ENCODE results near the gene NRXN3. TPM values are rescaled to one million over a fixed set of nuclear protein-coding genes. Genes with fewer than 3 reads are reported as not detected.

Gene NRXN3
- polyA plus RNA-seq (2013, experiment 1 of 2), result 3.6 TPM
- polyA plus RNA-seq (2013, experiment 2 of 2), result 3.2 TPM

DNA sequence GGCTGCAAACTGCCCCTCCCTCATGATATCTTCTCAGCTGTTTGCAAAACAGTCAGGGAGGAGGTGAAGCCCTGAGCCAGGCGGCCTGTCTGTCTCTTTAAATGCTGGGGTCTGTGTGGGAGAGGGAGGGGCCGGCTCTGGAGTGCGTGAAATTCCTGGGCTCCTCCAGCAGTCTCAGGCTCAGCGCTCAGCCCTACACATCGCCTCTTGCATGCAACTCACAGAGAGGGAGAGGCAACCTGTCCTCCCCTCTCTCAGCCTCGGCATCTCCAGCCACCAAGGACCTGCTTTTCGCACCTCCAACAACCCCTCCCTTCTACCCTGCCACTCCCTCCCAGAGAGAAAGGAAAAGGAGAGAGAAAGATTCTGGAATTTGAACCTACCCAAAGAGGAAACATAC lies at the start of gene NRXN3:
NRXN3 (plus strand) TSS at position 171 of the 400 bp plus-strand sequence. CDS start 72,721 bp downstream, outside the sequence.
- Histone ChIP-seq H3K9ac (ENCODE audit: low read depth, low read length) (peak within 1 kb of the TSS; percentile 29; the same call in 1 of the 2 replicates), H3K4me3 (ENCODE audit: low read length) (peak within 1 kb of the TSS; percentile 52), H3K4me1 (ENCODE audit: insufficient read depth, low read length) (peaks cover 13% of the 10 kb centered on the region; the same call in 1 of the 2 replicates), H3K27ac (ENCODE audit: low read depth, low read length) (no peak within 1 kb of the TSS), H3K9me3 (ENCODE audit: insufficient read depth, low read depth, low read length) (no peaks in the 10 kb centered on the region), H3K36me3 (ENCODE audit: insufficient read depth, low read length) (no peaks in the 10 kb centered on the region), H3K27me3 (ENCODE audit: insufficient read depth, low read length) (no peaks in the 10 kb centered on the region)
- 0% methylated on average over 7 of the region's 7 CpGs for WGBS

GRCh38 chr14:78122436-78122835 lies 47.7 kb upstream of the NRXN3 start:
- H3K9ac ChIP-seq (ENCODE audit: low read depth, low read length), result no peak overlapping the region
- 0 out of 2 replicates have a peak, but pooled peaks cover 4% of the 10 kb centered on the region for H3K9me3 ChIP-seq (ENCODE audit: insufficient read depth, low read depth, low read length)
- no peaks in the 10 kb centered on the region for H3K27me3 ChIP-seq (ENCODE audit: insufficient read depth, low read length)
- H3K4me1 ChIP-seq (ENCODE audit: insufficient read depth, low read length), result peaks cover 4% of the 10 kb centered on the region; the same call in 1 of the 2 replicates
- no peak overlapping the region for H3K4me3 ChIP-seq (ENCODE audit: low read length)
- no peak overlapping the region for H3K27ac ChIP-seq (ENCODE audit: low read depth, low read length)
- no peaks in the 10 kb centered on the region for H3K36me3 ChIP-seq (ENCODE audit: insufficient read depth, low read length)
- 93% methylated on average over 5 of the region's 5 CpGs for WGBS

DNA sequence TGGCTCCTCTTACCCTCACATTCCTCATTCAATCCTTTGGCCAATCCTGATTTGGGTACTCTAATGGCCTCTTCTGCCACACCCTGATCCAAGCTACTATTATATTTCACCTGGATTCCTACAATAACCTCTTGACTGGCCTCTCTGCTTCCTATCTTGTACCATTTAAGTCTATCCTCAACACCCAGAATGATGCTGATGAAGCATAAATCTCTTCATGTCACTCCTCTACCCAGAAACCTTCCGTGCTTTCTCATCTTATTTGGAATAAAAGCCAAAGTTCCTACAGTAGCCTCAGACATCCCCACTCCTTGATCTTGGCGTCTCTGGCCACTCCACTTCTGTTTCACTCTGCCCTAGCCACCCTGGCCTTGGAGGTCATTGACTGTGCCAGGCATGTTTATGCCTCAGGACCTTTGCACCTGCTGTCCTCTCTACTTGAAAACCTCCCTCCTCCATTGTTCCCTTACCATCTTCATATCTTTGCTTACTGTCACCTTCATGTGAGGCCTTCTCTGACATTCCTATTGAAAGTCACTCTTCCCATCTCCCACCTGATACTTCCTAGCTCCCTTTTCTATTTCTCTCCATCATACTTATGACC lies 46.4 kb upstream of the NRXN3 start:
- Histone ChIP-seq H3K9me3 (ENCODE audit: insufficient read depth, low read depth, low read length) (0 out of 2 replicates have a peak, but pooled peaks cover 4% of the 10 kb centered on the region), H3K9ac (ENCODE audit: low read depth, low read length) (no peak overlapping the region), H3K27me3 (ENCODE audit: insufficient read depth, low read length) (no peaks in the 10 kb centered on the region), H3K36me3 (ENCODE audit: insufficient read depth, low read length) (no peaks in the 10 kb centered on the region), H3K27ac (ENCODE audit: low read depth, low read length) (no peak overlapping the region), H3K4me3 (ENCODE audit: low read length) (no peak overlapping the region), H3K4me1 (ENCODE audit: insufficient read depth, low read length) (peaks cover 4% of the 10 kb centered on the region; the same call in 1 of the 2 replicates)
- 96% methylated on average over 2 of the region's 2 CpGs for WGBS

DNA sequence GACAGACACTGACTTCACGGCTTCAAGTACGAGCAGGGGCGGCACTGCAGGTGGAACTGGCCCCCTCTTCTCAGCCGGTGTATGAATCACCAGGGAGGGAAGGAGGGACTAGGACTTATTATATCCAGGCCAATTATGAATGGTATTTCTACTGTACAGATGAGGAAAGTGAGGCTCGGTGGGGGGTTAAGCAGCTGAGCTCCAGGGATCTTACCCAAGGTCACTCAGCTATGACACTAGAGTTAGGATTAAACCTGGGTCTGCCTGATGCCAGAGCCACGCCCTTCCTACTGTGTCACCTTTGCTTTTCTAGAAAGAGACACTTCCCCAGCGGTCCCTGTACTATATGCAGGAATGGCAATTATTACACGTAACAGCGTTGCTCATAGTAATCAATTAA lies 42.2 kb upstream of the NRXN3 start:
- no peaks in the 10 kb centered on the region for H3K36me3 ChIP-seq (ENCODE audit: insufficient read depth, low read length)
- H3K9me3 ChIP-seq (ENCODE audit: insufficient read depth, low read depth, low read length), result no peaks in the 10 kb centered on the region
- H3K9ac ChIP-seq (ENCODE audit: low read depth, low read length), result no peak overlapping the region
- no peak overlapping the region for H3K27ac ChIP-seq (ENCODE audit: low read depth, low read length)
- no peaks in the 10 kb centered on the region for H3K27me3 ChIP-seq (ENCODE audit: insufficient read depth, low read length)
- peaks cover 4% of the 10 kb centered on the region; the same call in 1 of the 2 replicates for H3K4me1 ChIP-seq (ENCODE audit: insufficient read depth, low read length)
- no peak overlapping the region for H3K4me3 ChIP-seq (ENCODE audit: low read length)
- WGBS, result 93% methylated on average over 9 of the region's 9 CpGs

GRCh38 chr14:78129375-78129774 lies 40.8 kb upstream of the NRXN3 start:
- 97% methylated on average over 4 of the region's 4 CpGs for WGBS
- H3K9me3 ChIP-seq (ENCODE audit: insufficient read depth, low read depth, low read length), result no peaks in the 10 kb centered on the region
- no peak overlapping the region for H3K9ac ChIP-seq (ENCODE audit: low read depth, low read length)

GRCh38 chr14:78130356-78130755 lies 39.8 kb upstream of the NRXN3 start:
- Histone ChIP-seq H3K4me3 (ENCODE audit: low read length) (no peak overlapping the region), H3K36me3 (ENCODE audit: insufficient read depth, low read length) (no peaks in the 10 kb centered on the region), H3K9me3 (ENCODE audit: insufficient read depth, low read depth, low read length) (no peaks in the 10 kb centered on the region), H3K9ac (ENCODE audit: low read depth, low read length) (no peak overlapping the region), H3K27ac (ENCODE audit: low read depth, low read length) (no peak overlapping the region), H3K4me1 (ENCODE audit: insufficient read depth, low read length) (peaks cover 4% of the 10 kb centered on the region; the same call in 1 of the 2 replicates), H3K27me3 (ENCODE audit: insufficient read depth, low read length) (no peaks in the 10 kb centered on the region)
- 100% methylated on average over 1 of the region's 1 CpG for WGBS

More at GRCh38 chr14:78129375-78129774, 40.8 kb upstream of the NRXN3 start:
- Histone ChIP-seq H3K4me1 (ENCODE audit: insufficient read depth, low read length) (peaks cover 4% of the 10 kb centered on the region; the same call in 1 of the 2 replicates), H3K27me3 (ENCODE audit: insufficient read depth, low read length) (no peaks in the 10 kb centered on the region), H3K4me3 (ENCODE audit: low read length) (no peak overlapping the region), H3K27ac (ENCODE audit: low read depth, low read length) (no peak overlapping the region), H3K36me3 (ENCODE audit: insufficient read depth, low read length) (no peaks in the 10 kb centered on the region)

DNA sequence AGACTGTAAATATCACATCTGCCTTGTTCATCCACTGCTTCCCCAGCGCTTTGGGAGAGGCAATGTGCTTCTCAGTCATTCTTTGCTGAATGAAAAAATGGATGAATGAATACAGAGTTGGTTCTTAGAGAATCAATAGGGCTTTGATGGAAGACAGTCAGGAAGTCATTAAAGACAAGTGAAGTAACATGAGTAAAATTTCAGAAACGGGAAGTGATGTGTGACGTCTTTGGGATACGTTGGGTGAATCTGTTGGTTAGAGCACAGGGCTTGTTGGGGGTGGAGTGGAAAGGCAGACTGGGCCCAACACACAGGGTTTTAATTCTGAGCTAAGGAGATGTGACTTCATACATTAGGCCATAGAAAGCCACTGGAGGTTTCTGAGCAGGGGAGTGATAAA lies 39.0 kb upstream of the NRXN3 start:
- Histone ChIP-seq H3K27me3 (ENCODE audit: insufficient read depth, low read length) (no peaks in the 10 kb centered on the region), H3K4me3 (ENCODE audit: low read length) (no peak overlapping the region), H3K36me3 (ENCODE audit: insufficient read depth, low read length) (no peaks in the 10 kb centered on the region), H3K9ac (ENCODE audit: low read depth, low read length) (no peak overlapping the region), H3K9me3 (ENCODE audit: insufficient read depth, low read depth, low read length) (no peaks in the 10 kb centered on the region), H3K4me1 (ENCODE audit: insufficient read depth, low read length) (peaks cover 4% of the 10 kb centered on the region; the same call in 1 of the 2 replicates), H3K27ac (ENCODE audit: low read depth, low read length) (no peak overlapping the region)
- 91% methylated on average over 4 of the region's 4 CpGs for WGBS

- H3K4me1 ChIP-seq (ENCODE audit: insufficient read depth, low read length), result peaks cover 4% of the 10 kb centered on the region; the same call in 1 of the 2 replicates
- WGBS, result 87% methylated on average over 5 of the region's 5 CpGs
Measured at GRCh38 chr14:78131616-78132015, 38.6 kb upstream of the NRXN3 start.

DNA sequence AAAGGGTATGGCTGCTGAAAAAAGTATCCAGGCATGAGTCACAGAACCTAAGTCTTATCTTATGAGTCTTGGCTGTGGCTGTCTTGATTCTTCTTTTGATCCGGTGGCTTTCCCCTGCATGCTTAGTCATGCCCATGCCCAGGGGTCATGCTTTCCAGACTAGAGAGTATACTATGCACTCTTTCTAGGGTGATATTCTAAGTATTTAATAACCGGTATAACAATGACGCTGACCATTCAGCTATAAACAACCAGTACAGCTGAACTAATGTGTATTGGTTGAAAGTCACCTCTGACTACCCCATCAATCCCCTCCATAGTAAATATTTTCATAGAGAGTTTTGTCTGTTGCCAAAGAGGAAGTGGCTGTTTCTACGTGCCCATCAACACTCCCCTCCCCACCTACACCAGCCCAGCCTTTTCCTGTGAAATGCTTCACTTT lies 34.7 kb upstream of the NRXN3 start:
- no peak overlapping the region for H3K4me3 ChIP-seq (ENCODE audit: low read length)
- no peaks in the 10 kb centered on the region for H3K9me3 ChIP-seq (ENCODE audit: insufficient read depth, low read depth, low read length)
- H3K27ac ChIP-seq (ENCODE audit: low read depth, low read length), result no peak overlapping the region
- 96% methylated on average over 2 of the region's 4 CpGs for WGBS
- H3K9ac ChIP-seq (ENCODE audit: low read depth, low read length), result no peak overlapping the region
- no peaks in the 10 kb centered on the region for H3K27me3 ChIP-seq (ENCODE audit: insufficient read depth, low read length)
- H3K36me3 ChIP-seq (ENCODE audit: insufficient read depth, low read length), result no peaks in the 10 kb centered on the region
- no peaks in the 10 kb centered on the region for H3K4me1 ChIP-seq (ENCODE audit: insufficient read depth, low read length)

More at GRCh38 chr14:78131616-78132015, 38.6 kb upstream of the NRXN3 start:
- Histone ChIP-seq H3K4me3 (ENCODE audit: low read length) (no peak overlapping the region), H3K9me3 (ENCODE audit: insufficient read depth, low read depth, low read length) (no peaks in the 10 kb centered on the region), H3K27me3 (ENCODE audit: insufficient read depth, low read length) (no peaks in the 10 kb centered on the region), H3K36me3 (ENCODE audit: insufficient read depth, low read length) (no peaks in the 10 kb centered on the region), H3K27ac (ENCODE audit: low read depth, low read length) (no peak overlapping the region), H3K9ac (ENCODE audit: low read depth, low read length) (no peak overlapping the region)

GRCh38 chr14:78136695-78137094 lies 33.5 kb upstream of the NRXN3 start:
- Histone ChIP-seq H3K9ac (ENCODE audit: low read depth, low read length) (no peak overlapping the region), H3K27ac (ENCODE audit: low read depth, low read length) (no peak overlapping the region), H3K9me3 (ENCODE audit: insufficient read depth, low read depth, low read length) (no peaks in the 10 kb centered on the region), H3K4me1 (ENCODE audit: insufficient read depth, low read length) (no peaks in the 10 kb centered on the region), H3K4me3 (ENCODE audit: low read length) (no peak overlapping the region), H3K36me3 (ENCODE audit: insufficient read depth, low read length) (no peaks in the 10 kb centered on the region), H3K27me3 (ENCODE audit: insufficient read depth, low read length) (no peaks in the 10 kb centered on the region)
- WGBS, result 93% methylated on average over 4 of the region's 4 CpGs

- Histone ChIP-seq H3K27ac (ENCODE audit: low read depth, low read length) (no peak overlapping the region), H3K27me3 (ENCODE audit: insufficient read depth, low read length) (no peaks in the 10 kb centered on the region), H3K4me1 (ENCODE audit: insufficient read depth, low read length) (no peaks in the 10 kb centered on the region), H3K9me3 (ENCODE audit: insufficient read depth, low read depth, low read length) (no peaks in the 10 kb centered on the region), H3K36me3 (ENCODE audit: insufficient read depth, low read length) (no peaks in the 10 kb centered on the region), H3K4me3 (ENCODE audit: low read length) (no peak overlapping the region), H3K9ac (ENCODE audit: low read depth, low read length) (no peak overlapping the region)
- 92% methylated on average over 2 of the region's 2 CpGs for WGBS
Measured at GRCh38 chr14:78141590-78141989, 28.6 kb upstream of the NRXN3 start.

All from HUES64 (cell line).